ENCODE data around the gene POP5.
"Not testable (repeated sequence)": the region's sequence is repeated elsewhere in the genome, so short reads cannot be mapped to it uniquely, and the experiment has no call there.

Gene POP5

DNA sequence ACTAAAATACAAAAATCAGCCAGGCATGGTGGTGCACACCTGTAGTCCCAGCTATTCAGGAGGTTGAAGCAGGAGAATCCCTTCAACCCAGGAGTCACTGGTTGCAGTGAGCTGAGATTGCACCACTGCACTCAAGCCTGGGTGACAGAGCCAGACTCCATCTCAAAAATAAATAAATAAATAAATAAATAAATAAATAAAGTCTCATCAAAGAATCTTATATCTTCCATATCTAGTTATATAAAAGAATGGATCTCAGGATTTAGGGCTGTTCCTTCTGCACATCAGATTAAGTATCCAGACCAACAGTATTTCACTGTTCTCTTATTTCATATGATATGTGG, 50.8 kb downstream of the POP5 start:
- Histone ChIP-seq H3K9ac (ENCODE audit: low read length) (peak overlapping the region; percentile 95), H3K4me3 (ENCODE audit: low read length) (peak overlapping the region; percentile 53)
- not testable (repeated sequence) for H3K4me1 ChIP-seq (ENCODE audit: control insufficient read depth, insufficient read depth, low read length); H3K9me3 ChIP-seq (ENCODE audit: control insufficient read depth, low read length); H3K27me3 ChIP-seq (ENCODE audit: control insufficient read depth, insufficient read depth, low read length); H3K36me3 ChIP-seq (ENCODE audit: control insufficient read depth, insufficient read depth, low read length)

DNA sequence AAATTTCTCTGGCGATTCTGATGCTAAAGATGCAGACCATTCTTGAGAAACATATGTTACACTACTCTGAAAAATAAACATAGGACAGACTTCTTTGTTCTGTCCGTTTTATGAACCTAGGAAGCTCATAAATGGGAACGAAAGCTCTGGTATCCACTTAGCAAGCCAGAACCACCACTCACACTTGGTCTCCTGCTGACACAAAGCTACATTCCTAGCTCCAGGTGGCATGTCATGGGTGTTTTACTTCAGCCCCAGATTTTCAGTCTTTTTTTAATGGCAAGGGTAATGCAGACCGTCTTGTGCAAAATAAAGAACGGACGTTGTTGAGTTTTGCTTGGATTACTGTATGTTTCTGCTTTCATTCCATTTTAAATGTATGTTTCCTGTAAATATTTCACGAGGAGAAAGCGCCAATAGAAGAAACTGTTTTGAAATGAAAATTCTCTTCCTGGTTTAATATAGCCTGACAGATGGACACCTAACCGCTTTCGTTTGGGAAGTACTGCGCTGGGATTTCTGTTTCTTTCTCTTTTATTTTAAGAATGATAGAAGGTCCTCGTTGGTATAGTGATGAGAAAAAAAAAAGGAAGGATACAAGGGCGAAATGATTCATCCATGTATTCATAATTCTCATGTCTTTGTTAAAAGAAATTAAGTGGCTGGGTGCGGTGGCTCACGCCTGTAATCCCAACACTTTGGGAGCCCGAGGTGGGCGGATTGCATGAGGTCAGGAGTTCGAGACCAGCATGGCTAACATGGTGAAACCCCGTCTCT, 51.4 kb downstream of the POP5 start:
- H3K4me3 ChIP-seq (ENCODE audit: low read length), result peak overlapping the region; percentile 53
- peak overlapping the region; percentile 95 for H3K9ac ChIP-seq (ENCODE audit: low read length)
- H3K4me1 ChIP-seq (ENCODE audit: control insufficient read depth, insufficient read depth, low read length), result no peaks in the 10 kb centered on the region
- H3K9me3 ChIP-seq (ENCODE audit: control insufficient read depth, low read length), result no peaks in the 10 kb centered on the region
- no peaks in the 10 kb centered on the region for H3K27me3 ChIP-seq (ENCODE audit: control insufficient read depth, insufficient read depth, low read length)
- H3K36me3 ChIP-seq (ENCODE audit: control insufficient read depth, insufficient read depth, low read length), result no peaks in the 10 kb centered on the region

- H3K9ac ChIP-seq (ENCODE audit: low read length), result peak within 1 kb of the TSS; percentile 95
- no peaks in the 10 kb centered on the region for H3K4me1 ChIP-seq (ENCODE audit: control insufficient read depth, insufficient read depth, low read length)
- H3K27me3 ChIP-seq (ENCODE audit: control insufficient read depth, insufficient read depth, low read length), result no peaks in the 10 kb centered on the region
- no peaks in the 10 kb centered on the region for H3K36me3 ChIP-seq (ENCODE audit: control insufficient read depth, insufficient read depth, low read length)
- peak within 1 kb of the TSS; percentile 53 for H3K4me3 ChIP-seq (ENCODE audit: low read length)
- H3K9me3 ChIP-seq (ENCODE audit: control insufficient read depth, low read length), result no peaks in the 10 kb centered on the region
Observed at GRCh38 chr12:120528861-120529525, 52.2 kb downstream of the POP5 start, which contains the start of gene COQ5. TSS of gene COQ5 (minus strand) at chr12:120529158. CDS start at chr12:120529141, 17 bp downstream.
